Heart left ventricle (tissue), 13 donors: ENCODE data around the gene MFAP5.

Source experiments
- POLR2A ChIP-seq, 2 donors: fragments of 450-650 bp; IDR thresholded peaks; one replicate each; pipeline ENCODE4 v1.6.1; 2017; ENCODE audit warnings: antibody characterized with exemption in 2 of 2, mild to moderate bottlenecking in 2 of 2, moderate library complexity in 2 of 2
- TF ChIP-seq, protein P1 (sequence below), 12 donors: fragments of 200-600 bp; sonication (generic) in 4 of 12; IDR thresholded peaks; one replicate each; pipeline versions ENCODE4 v1.5.0 to v1.8.0; 2018 to 2022; ENCODE audit warnings: antibody characterized with exemption in 12 of 12, mild to moderate bottlenecking in 5 of 12
- donor health status: ischemic (EF 13 %, LVEDD 7.1; RV severe dilation, severe dysfunction).
- donor health status: DM: no; HTN: yes; CAD: no.
- donor health status: DM: no; HTN: no; CAD: no.
- donor health status: ischemic (EF 25% LVEDD 6.9; RV normal size, moderate dysfunction).
- donor health status: ischemic (EF 25% LVEDD 5.7; RV mildly dilated, moderate dysfunction).
- donor health status: ischemic (EF 35%, LVEDD 5.7; RV mildly dilated, moderate dysfunction).
- donor health status: nonischemic (EF 11% LVEDD 7.7; RV severe dilation, severe dysfunction).
- donor health status: DM: yes; HTN: yes; CAD: no.
- donor health status: PGD.
- donor health status: ischemic (EF 29% LVEDD 5.4; RV normal size, mild dysfunction).
- donor health status: nonischemic (EF 23%, LVEDD 6.1; RV moderate dilation, normal function).

- TF ChIP-seq, protein P1, sequence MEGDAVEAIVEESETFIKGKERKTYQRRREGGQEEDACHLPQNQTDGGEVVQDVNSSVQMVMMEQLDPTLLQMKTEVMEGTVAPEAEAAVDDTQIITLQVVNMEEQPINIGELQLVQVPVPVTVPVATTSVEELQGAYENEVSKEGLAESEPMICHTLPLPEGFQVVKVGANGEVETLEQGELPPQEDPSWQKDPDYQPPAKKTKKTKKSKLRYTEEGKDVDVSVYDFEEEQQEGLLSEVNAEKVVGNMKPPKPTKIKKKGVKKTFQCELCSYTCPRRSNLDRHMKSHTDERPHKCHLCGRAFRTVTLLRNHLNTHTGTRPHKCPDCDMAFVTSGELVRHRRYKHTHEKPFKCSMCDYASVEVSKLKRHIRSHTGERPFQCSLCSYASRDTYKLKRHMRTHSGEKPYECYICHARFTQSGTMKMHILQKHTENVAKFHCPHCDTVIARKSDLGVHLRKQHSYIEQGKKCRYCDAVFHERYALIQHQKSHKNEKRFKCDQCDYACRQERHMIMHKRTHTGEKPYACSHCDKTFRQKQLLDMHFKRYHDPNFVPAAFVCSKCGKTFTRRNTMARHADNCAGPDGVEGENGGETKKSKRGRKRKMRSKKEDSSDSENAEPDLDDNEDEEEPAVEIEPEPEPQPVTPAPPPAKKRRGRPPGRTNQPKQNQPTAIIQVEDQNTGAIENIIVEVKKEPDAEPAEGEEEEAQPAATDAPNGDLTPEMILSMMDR (IDR thresholded peaks at IDR 0.05) = no peak
- no peak for TF ChIP-seq POLR2A (IDR thresholded peaks at IDR 0.05)
Measured at GRCh38 chr12:8606890-8607289, 55.7 kb downstream of the MFAP5 start.
